DND-41 (cell line): Measurements from ENCODE around the gene MARCHF6.
A peak's percentile ranks its signal among the peaks of the same experiment; 100 is the strongest.

Experiments
- ATAC-seq: fragments of 200-7000 bp; cut with Tn5 transposase; 3 replicates; pipeline ENCODE4 v1.9.1; 2021; ENCODE audit warnings: low read depth; ENCODE audit not compliant: insufficient read depth
- DNase-seq: peaks from one replicate; pipeline ENCODE4 v3.0.0-alpha.2; 2020
- H2AFZ ChIP-seq: 2 replicates; pipeline ENCODE4 v1.6.0; 2012; ENCODE audit warnings: low read depth, low read length
- H3K27ac ChIP-seq: 2 replicates; pipeline ENCODE4 v1.5.1; 2012; ENCODE audit warnings: low read length, inconsistent platforms
- H3K27me3 ChIP-seq: fragments of 200-600 bp; sonication (generic); 2 replicates; pipeline ENCODE4 v1.6.0; 2012; ENCODE audit warnings: low read length, mild to moderate bottlenecking, inconsistent platforms; ENCODE audit not compliant: insufficient read depth, poor library complexity
- H3K36me3 ChIP-seq: 2 replicates; pipeline ENCODE4 v1.5.1; 2012; ENCODE audit warnings: low read length, inconsistent platforms; ENCODE audit not compliant: insufficient read depth
- H3K4me1 ChIP-seq: 2 replicates; pipeline ENCODE4 v1.5.1; 2012; ENCODE audit warnings: mild to moderate bottlenecking, low read length; ENCODE audit not compliant: insufficient read depth
- H3K4me2 ChIP-seq: 2 replicates; pipeline ENCODE4 v1.6.0; 2012; ENCODE audit warnings: mild to moderate bottlenecking, moderate library complexity, low read length, inconsistent platforms; ENCODE audit not compliant: insufficient read depth
- H3K4me3 ChIP-seq, 2 experiments: fragments of 200-600 bp in 1 of 2; shearing (Covaris generic) in 1 of 2; 2 replicates each; pipeline ENCODE4 v1.5.1; 2012 to 2016; ENCODE audit warnings: inconsistent platforms in 2 of 2, low read length in 2 of 2, mild to moderate bottlenecking in 2 of 2, low read depth in 1 of 2, moderate library complexity in 1 of 2
- H3K79me2 ChIP-seq: 2 replicates; pipeline ENCODE4 v1.6.0; 2012; ENCODE audit warnings: low read length, inconsistent platforms; ENCODE audit not compliant: insufficient read depth
- H3K9ac ChIP-seq: 2 replicates; pipeline ENCODE4 v1.6.0; 2012; ENCODE audit warnings: low read depth, mild to moderate bottlenecking, inconsistent platforms, low read length, moderate library complexity
- H3K9me3 ChIP-seq: 2 replicates; pipeline ENCODE4 v1.5.1; 2012; ENCODE audit warnings: low read length, moderate library complexity, mild to moderate bottlenecking, inconsistent platforms; ENCODE audit not compliant: insufficient read depth, severe bottlenecking
- H4K20me1 ChIP-seq: 2 replicates; pipeline ENCODE4 v1.6.0; 2012; ENCODE audit warnings: low read length; ENCODE audit not compliant: insufficient read depth
- EZH2 ChIP-seq: IDR thresholded peaks from 3 replicates; pipeline ENCODE4 v1.6.1; 2012; ENCODE audit warnings: borderline replicate concordance, low read depth, mild to moderate bottlenecking, moderate library complexity, low read length, inconsistent platforms; ENCODE audit not compliant: severe bottlenecking
- TF ChIP-seq, protein P1 (sequence below): IDR thresholded peaks from 2 replicates; pipeline ENCODE4 v1.5.1; 2012; ENCODE audit warnings: borderline replicate concordance, low read length, moderate library complexity, mild to moderate bottlenecking; ENCODE audit not compliant: poor library complexity, severe bottlenecking; ENCODE audit errors: extremely low read depth

MARCHF6 gene

DNA sequence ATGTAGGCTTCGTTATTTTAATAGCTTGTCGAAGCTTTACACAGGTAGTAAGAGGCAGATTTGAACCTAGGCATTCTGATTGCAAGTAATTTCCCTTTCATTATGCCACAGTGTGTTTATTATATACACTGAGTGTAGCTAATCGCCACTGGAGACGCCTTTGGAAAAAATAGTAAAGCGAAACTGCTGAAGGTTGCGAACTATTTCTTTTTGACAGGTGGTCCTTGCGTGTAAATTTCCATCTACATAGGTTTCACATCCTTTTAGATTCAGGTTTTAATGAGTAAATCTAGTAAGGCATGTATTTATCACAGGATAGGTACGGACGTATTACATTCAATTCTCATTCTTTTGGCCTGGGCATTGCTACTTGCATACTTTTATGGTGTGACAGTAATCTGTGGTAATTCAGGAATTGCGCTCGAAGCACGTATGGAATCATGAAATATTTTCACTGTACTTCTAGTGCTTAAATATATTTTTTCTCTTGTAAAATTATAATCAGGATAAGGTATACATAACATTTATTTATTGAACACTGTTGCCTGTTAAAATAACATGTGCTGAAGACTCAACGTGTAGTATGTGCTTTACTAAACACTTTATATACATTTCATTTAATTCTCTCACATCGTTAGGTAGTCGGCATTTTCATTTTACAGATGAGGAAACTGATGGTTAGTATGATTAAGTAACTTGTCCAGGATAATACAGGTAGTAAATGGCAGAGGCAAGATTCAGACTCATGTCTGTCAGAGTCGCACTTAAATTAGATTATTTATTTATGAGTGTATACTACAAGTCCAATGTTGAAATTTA is 1.8 kb downstream of the MARCHF6 start:
- TF ChIP-seq, protein P1, sequence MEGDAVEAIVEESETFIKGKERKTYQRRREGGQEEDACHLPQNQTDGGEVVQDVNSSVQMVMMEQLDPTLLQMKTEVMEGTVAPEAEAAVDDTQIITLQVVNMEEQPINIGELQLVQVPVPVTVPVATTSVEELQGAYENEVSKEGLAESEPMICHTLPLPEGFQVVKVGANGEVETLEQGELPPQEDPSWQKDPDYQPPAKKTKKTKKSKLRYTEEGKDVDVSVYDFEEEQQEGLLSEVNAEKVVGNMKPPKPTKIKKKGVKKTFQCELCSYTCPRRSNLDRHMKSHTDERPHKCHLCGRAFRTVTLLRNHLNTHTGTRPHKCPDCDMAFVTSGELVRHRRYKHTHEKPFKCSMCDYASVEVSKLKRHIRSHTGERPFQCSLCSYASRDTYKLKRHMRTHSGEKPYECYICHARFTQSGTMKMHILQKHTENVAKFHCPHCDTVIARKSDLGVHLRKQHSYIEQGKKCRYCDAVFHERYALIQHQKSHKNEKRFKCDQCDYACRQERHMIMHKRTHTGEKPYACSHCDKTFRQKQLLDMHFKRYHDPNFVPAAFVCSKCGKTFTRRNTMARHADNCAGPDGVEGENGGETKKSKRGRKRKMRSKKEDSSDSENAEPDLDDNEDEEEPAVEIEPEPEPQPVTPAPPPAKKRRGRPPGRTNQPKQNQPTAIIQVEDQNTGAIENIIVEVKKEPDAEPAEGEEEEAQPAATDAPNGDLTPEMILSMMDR = no peak
- no peak for TF ChIP-seq EZH2
- DNase-seq (no peak), ATAC-seq (peak; percentile 13; the same call in 1 of the 3 replicates)
- Histone ChIP-seq H4K20me1 (peaks cover 52% of the 10 kb centered on the region), H3K4me1 (peaks cover 39% of the 10 kb centered on the region), H3K79me2 (peaks cover 77% of the 10 kb centered on the region), H3K36me3 (peaks cover 6% of the 10 kb centered on the region; the same call in 1 of the 2 replicates), H3K27ac (peak overlapping the region; percentile 91; the same call in 1 of the 2 replicates), H3K27me3 (no peaks in the 10 kb centered on the region), H3K4me3 (peak overlapping the region; percentile 77; a peak in 3 of 4 replicates), H3K9me3 (no peaks in the 10 kb centered on the region), H3K9ac (peak overlapping the region; percentile 85), H3K4me2 (peak overlapping the region; percentile 88), H2AFZ (no peak overlapping the region)

DNA sequence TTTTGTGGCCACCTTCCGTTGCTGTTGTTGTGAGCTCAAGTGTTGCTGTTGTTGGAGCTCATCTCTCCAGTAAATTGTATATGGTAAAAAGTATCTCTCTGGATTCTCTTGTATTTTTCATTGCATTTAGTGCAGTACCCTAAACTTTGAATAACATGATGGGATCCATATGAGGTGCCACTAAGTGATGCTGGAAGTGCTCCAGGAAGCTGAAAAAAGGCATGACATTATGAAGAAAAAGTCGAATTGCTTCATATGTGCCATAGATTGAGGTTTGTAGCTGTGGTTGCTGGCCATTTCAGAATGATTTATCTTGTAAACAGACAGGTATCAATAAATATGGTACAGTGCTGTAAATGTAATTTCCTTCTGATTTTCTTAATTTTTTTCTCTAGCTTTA is 5.5 kb downstream of the MARCHF6 start:
- TF ChIP-seq EZH2 = no peak
- TF ChIP-seq, protein P1 = no peak
- peak overlapping the region; percentile 37; the same call in 1 of the 2 replicates for H3K4me2 ChIP-seq
- no peak for ATAC-seq
- no peak overlapping the region for H2AFZ ChIP-seq
- H3K27me3 ChIP-seq = no peaks in the 10 kb centered on the region
- peaks cover 87% of the 10 kb centered on the region for H4K20me1 ChIP-seq
- no peak for DNase-seq
- H3K9ac ChIP-seq = no peak overlapping the region
- H3K27ac ChIP-seq = no peak overlapping the region
- H3K4me3 ChIP-seq = no peak overlapping the region
- H3K9me3 ChIP-seq = no peaks in the 10 kb centered on the region
- H3K4me1 ChIP-seq = peaks cover 30% of the 10 kb centered on the region
- peaks cover 6% of the 10 kb centered on the region; the same call in 1 of the 2 replicates for H3K36me3 ChIP-seq
- peaks cover 99% of the 10 kb centered on the region for H3K79me2 ChIP-seq

DNA sequence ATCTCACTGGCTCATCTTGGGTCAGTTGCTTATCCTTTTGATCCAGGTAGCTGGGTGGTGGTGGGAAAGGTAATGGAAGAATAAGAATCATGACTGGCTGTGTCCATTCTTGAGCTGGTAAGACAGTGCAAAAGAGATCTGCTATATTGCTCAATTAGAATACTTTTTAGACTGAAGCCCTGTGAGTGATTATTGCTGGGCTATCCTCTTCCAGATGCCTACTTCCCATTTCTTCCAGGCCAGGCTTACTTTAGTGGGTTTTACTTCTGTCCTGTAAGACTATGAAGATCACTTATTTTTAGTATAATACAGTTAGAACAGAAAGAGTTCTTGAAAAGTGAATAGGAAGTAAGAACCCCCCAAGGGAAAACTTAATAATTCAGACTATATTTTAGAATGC is 7.2 kb downstream of the MARCHF6 start:
- ATAC-seq (no peak), DNase-seq (no peak)
- no peak overlapping the region for H3K9ac ChIP-seq
- no peaks in the 10 kb centered on the region for H3K27me3 ChIP-seq
- peaks cover 6% of the 10 kb centered on the region; the same call in 1 of the 2 replicates for H3K36me3 ChIP-seq
- TF ChIP-seq, protein P1 = no peak
- TF ChIP-seq EZH2 = no peak
- peaks cover 20% of the 10 kb centered on the region for H3K4me1 ChIP-seq
- peaks cover 98% of the 10 kb centered on the region for H3K79me2 ChIP-seq
- no peaks in the 10 kb centered on the region for H3K9me3 ChIP-seq
- H4K20me1 ChIP-seq = peaks cover 82% of the 10 kb centered on the region
- no peak overlapping the region for H3K27ac ChIP-seq
- no peak overlapping the region for H3K4me3 ChIP-seq
- H3K4me2 ChIP-seq = no peak overlapping the region; the same call in 1 of the 2 replicates
- no peak overlapping the region for H2AFZ ChIP-seq
